ENCODE measurements around the gene GTF2A1. TPM values are rescaled to one million over a fixed set of nuclear protein-coding genes. Genes with fewer than 3 reads are reported as not detected.

Gene GTF2A1
- 42.5 and 44.9 TPM in 2 replicates for total RNA-seq

DNA sequence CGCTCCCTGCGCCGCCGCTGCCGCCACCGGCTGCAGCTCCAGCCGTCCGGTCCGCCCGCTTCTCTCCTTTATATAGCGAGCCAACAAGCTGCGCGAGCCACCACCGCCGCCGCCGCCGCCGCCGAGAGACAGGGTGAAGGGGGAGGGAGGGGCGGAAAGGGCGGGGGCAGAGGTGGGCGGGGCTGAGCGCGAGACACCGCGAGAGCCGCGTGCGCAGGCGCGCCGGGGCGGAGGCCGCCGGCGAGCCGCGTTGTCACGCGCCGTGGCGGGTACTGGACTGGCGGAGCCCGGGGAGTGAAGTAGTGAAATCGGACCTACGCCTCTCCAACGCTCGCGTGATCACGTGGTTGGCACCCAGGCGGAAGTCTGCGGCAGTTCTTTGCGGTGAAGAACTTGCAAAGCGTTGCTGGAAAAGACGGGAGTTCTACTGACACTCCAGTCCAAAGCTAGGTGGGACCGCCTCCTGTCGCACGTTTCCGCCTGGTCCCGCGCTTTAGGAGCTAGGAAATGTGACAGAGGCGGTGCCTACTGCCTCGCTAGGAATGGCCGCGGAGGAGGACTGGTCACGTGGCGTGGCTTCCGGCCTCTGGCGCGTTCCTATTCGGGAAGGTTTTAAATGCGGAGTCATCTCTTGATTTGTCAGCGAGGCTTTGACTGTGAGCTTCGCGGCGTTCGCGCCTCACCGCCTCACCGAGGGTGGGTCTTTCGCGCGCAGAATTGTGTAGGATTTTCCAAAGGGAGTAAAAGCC, at the start of gene GTF2A1:
GTF2A1 (minus strand) TSS at position 130 of the 749 bp plus-strand sequence. CDS start 441 bp downstream, outside the sequence.

Small RNAs within 50 kb of the gene (small RNA-seq; reads per million reads assigned to genes)
- not detected for gene DYNLL1P1
- gene SNORA79, result 91.6 reads per million, percentile 98 among the genes with 10 or more reads in this experiment

Other genes starting within 250 kb of the GTF2A1 start
- 143 and 162 TPM in 2 replicates for gene STON2, start 179.4 kb upstream of the GTF2A1 start, total RNA-seq

Data from hair follicle dermal papilla cell (primary cell).